NCI-H345 treated with DMSO at 0.1 percent for 48 hours (cell line): ENCODE data around the gene ISLR2.
"Not testable (repeated sequence)": the region's sequence is repeated elsewhere in the genome, so short reads cannot be mapped to it uniquely, and the experiment has no call there.

Experiments
- DNase-seq: peaks from one replicate; lab custom pipeline; 2025; ENCODE audit not compliant: unreplicated experiment; lab: John Stamatoyannopoulos, UW

The ISLR2 gene

GRCh38 chr15:74156678-74157411 lies 26.5 kb downstream of the ISLR2 start:
- DNase-seq = peak; percentile 23

- DNase-seq = no peak
These were observed 27.8 kb downstream of the ISLR2 start for GRCh38 chr15:74157868-74158827.

DNA sequence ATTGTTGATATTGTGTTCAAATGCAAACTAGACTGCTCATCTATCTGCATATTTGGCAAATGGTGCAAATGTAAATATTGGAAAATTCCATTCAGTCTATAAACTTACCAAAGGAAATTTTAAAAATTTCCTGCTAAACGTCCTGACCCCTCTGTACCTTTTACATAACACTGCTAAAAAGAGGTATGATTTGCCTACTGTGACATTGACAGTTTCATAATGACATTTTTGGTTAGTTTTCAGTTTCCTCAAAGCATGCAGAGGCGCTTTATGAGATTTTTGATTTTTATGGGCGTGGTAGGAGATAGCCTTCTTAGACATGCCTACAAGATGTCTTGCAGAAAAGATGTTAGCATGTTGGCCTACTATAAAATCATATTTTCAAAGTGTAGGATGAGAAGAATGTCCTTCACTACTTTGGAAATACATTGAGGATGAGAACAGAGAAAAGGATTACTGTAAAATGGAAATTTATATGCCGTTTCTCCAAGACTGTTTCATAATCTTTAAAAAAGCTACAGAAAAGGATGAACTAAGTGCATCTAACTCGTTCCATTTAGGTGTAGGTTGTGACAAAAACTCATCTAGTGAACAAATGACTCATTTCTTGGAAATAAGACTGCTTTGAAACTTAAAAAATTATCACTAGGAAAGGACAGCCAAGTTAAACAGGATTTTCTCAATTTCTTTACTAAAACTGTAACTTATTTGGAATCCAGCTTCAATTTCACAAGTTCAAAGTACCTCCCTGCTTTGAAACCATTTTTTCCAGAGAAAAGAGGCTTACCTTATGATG lies 28.7 kb downstream of the ISLR2 start:
- no peak for DNase-seq

GRCh38 chr15:74159773-74160172 lies 29.4 kb downstream of the ISLR2 start:
- DNase-seq = peak; percentile 12

DNA sequence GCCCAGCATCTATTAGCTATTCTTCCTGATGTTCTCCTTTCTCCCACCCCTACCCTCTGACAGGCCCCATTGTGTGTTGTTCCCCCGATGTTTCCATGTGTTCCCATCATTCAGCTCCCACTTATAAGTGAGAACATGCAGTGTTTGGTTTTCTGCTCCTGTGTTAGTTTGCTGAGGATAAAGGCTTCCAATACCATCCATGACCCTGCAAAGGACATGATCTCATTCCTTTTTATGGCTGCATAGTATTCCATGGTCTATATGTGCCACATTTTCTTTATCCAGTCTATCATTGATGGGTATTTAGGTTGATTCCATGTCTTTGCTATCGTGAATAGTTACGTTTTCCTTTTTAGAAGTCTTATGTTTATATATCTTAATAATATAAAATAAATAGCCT lies 30.0 kb downstream of the ISLR2 start:
- DNase-seq = not testable (repeated sequence)

GRCh38 chr15:74162195-74162536 lies 31.8 kb downstream of the ISLR2 start:
- not testable (repeated sequence) for DNase-seq

DNA sequence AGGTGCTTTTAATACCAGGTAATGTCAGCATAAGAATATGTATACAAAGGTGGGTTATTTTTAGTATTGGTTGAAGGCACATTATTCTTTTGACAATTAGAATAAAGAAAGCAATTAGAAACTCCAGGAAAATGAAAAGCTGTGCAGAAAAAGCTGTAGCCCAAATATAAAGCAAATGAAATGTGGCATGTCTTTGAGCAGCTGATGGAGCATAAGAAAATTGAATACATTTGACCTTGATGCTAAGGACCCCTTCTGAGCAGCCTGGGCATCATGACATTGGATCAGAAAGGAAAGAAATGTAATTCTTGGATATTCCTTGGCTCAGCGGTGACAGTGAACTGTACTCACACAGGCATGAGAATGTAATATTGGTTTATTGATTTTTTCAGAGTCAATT lies 35.1 kb downstream of the ISLR2 start:
- DNase-seq = no peak

DNA sequence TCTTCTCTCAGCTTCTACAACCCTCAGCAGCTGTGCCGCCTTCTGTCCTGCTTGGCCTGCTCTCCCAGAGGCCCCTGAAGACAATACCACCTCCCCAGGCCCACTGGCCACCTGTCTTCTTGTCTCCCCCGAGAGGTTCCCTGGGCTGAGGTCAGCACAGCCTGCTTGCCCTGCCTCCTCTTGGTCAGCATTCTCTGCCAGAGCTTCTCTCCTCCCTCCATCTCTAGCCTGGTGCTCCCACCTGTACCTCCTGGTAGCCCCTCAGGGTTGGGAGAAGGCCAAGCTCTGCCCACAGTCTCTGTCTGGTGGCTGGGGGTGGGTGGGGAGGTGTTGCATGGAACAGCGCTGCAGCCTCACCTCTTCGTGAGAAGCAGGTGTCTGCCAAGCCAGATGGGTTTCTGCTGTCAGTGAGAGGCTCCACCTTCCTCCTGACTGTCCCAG lies 37.5 kb downstream of the ISLR2 start:
- no peak for DNase-seq

DNA sequence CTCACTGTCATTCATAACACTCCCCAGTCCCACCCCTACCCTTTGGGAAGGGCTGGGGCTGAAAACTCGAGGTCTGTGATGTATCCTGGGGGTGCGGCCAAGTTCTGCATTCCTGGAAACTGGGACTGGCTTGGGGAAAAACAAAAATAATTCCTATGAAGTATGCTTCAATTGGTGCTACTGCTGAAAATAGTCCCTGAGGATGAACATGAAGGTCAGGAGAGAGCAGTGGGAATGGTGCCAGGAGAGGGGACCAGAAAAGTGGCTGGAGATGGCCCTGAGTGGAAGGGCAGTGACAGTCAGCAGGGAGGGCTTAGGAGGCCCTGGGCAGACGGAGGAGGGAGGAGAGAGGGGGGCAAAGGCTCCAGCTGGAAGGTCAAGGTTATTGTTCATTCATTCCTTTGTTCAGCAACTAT lies 38.3 kb downstream of the ISLR2 start:
- no peak for DNase-seq

DNA sequence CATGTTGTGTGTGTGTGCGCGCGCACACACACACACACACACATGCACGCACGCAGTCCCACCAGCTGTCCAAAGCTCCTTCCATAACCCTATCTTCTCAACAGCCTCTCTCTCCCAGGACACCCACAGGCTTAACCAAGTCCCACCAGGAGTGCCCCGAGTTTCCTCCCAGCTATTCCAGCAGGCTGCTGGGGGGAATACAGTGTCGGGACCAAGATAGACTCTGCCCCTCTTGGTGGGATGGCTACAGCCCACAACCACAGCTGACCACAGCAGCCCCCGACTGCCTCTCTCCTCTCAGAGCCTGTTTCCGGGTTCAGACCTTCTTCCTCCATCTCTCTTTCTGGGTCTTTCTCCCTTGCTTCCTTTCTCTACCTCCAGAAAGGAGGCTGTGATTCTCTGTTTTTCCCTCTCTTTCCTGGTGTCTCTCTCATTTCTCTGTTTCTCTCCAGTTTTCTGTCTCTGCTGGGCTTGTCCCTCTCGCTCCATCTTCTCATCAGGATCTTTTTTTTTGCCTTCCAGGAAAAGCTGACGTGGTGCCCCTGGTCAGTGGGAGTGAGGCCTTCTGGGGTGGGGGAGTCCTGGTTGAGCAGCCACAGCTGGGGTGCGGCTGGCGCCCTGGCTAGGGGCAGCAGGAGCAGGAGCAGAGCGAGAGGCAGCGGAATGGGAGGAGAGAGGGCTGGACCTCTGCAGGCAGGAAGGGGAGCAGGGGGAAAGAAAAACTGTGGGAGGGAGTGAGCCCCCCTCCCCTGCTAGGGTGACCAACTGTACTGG lies 39.9 kb downstream of the ISLR2 start:
- no peak for DNase-seq

- no peak for DNase-seq
These were observed 40.6 kb downstream of the ISLR2 start for GRCh38 chr15:74170875-74171578.

DNA sequence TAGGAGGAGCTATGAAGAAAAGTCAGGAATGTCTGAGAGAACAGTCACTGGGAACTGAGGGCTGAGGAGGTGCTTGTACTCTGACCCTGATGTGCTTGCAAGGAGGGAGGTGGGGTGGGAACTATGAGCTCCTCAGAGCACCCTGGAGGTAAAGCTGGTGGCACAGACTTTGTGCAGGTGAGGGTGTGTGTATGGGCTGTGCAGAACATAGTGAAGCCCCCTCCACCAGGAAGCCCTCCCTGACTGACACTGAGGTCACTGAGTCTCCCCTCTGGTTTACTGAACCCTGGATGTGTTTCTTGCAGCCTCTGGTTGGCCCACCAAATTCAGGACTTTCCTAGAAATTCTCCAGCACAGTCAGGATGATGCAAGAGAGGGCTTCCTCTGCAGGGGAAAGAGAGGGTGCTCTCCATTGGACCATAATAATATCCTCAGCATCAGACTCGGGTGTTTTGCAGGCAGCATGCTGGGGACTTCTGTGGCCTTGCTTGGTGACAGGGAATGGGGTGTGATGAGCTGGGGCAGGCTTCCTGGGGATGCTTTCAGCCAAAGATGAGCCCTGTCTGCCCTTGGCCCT lies 41.7 kb downstream of the ISLR2 start:
- DNase-seq = no peak

DNA sequence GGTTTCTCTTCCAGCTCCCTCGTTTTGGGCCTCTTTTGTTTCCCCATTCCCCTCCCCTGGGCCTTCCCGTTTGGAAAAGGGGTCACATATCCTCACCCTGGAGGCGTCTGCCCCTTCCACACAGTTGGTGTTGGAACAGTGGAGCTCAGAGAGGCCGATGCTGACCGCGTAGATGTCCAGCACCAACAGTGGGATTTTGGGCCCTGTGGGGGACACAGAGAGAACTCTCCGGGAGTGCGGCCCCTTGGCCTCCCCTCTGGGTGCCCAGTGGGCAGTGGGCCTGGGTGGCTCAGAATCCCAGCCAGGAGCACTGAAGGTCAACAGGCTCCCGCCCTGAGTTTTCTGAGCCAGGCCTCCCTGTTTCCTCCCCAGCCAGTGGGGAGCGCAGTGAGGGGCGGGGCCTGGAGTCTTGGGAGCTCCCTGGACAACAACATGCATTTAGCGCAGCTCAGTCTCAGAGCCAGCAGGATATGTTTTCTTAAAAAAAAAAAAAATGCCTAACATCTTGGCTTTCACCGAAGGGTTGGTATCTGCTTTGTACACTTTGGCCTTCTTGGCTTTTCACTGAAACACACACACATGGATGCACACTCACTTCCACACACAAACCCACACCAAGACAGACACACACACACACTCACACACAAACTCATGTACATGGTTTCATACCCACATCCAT lies 42.5 kb downstream of the ISLR2 start:
- no peak for DNase-seq

GRCh38 chr15:74173380-74174218 lies 43.2 kb downstream of the ISLR2 start, which contains the start of gene ISLR:
ISLR (plus strand) TSS chr15:74173710; CDS start chr15:74174859, 1,149 bp downstream.
- no peak for DNase-seq

- no peak for DNase-seq
These were observed 44.0 kb downstream of the ISLR2 start for GRCh38 chr15:74174219-74174957.

GRCh38 chr15:74174958-74175253 lies 44.5 kb downstream of the ISLR2 start:
- no peak for DNase-seq
